GM23248 (cell line): ENCODE measurements around the gene DDIAS.

ENCODE experiments used
- EZH2 ChIP-seq: fragments of 200-600 bp; sonication (generic); IDR thresholded peaks from 2 replicates; pipeline ENCODE4 v1.6.1; 2018; ENCODE audit warnings: antibody characterized with exemption, mild to moderate bottlenecking; ENCODE audit not compliant: insufficient read depth, poor library complexity, severe bottlenecking
- EZH2phosphoT487 ChIP-seq: fragments of 200-600 bp; sonication (generic); IDR thresholded peaks from 2 replicates; pipeline ENCODE4 v1.6.1; 2018; ENCODE audit warnings: antibody characterized with exemption, moderate library complexity, mild to moderate bottlenecking, low read depth; ENCODE audit not compliant: insufficient read depth

DNA sequence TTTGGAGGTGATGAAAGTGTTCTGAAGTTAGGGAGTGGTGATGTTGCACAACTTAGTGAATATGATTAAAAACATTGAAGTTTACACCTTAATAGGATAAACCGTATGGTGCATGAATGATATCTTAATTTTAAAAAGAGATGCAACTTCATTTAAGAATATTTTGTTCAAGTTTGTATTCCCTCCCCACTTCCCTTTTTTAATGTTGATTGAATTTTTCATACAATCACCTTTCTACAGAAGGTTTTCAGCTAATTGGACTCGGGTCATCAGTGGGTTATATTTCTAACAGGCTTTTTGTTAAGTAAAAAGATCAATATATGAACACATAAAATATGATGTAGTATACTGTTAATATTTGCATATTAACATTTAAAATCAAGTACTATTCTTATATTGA is 72.6 kb downstream of the DDIAS start:
- TF ChIP-seq EZH2 = no peak
- no peak for TF ChIP-seq EZH2phosphoT487
